Urothelium cell line (cell line): ENCODE measurements around the gene ZNF385D.

ENCODE experiments used
- DNase-seq: peaks from one replicate; pipeline ENCODE4 v3.0.0; 2011; ENCODE audit warnings: low spot score, mixed read lengths
- FAIRE-seq: peaks from 2 replicates; lab custom pipeline; 2011; peaks lifted over from hg19 to GRCh38; lab: Jason Lieb, UNC

Gene ZNF385D

DNA sequence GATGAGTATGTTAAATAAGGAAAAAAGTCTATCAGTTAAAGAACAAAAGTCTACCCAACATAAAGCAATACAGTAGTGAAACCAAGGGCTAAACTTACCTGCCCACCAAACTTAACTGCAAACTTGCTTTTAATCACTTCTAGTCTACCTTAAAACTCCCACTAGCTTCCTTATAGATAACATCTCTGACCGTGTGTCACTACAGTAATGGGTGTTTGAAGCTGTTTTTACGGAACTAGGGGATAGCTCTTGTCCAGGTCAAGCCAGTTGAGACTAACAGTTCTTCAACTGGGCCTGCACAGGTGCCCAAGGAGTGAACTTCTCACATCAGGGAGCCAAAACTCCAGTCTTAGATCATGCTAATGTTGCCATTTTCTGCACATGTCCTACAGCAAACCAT is 132.3 kb downstream of the ZNF385D start:
- FAIRE-seq (no peak), DNase-seq (no peak)

DNA sequence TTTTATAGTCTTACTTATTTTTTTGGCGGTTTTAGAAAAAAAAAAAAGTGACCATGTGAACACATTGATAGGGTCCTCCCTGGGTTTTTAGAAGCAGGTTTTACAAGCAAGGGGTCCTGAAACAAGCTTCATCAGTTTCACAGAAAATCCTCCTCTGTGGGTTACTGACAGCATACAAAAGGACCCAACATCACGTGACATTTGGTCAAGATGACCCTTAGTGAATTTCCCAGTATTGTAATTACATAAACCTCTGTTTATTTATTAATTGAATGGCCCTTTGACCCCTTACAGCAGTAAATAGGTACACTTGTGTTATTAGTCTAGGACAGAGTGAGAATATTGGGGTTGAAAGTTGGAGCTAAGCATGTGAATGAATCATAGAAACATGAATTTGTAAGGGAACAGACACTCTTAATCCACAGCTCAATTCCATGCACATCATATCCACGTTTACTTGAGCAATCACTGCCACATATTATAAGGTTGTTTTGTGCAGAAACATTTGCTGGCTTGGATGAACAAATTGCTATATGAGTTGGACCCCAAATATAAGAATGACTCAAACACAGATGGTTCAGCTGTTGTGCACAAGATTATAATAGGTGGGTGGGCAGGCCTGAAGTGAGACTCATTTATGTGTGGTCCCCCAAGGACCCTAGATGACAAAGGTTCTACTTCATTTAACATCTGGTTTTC is 137.5 kb downstream of the ZNF385D start:
- DNase-seq: no peak
- FAIRE-seq: no peak

DNA sequence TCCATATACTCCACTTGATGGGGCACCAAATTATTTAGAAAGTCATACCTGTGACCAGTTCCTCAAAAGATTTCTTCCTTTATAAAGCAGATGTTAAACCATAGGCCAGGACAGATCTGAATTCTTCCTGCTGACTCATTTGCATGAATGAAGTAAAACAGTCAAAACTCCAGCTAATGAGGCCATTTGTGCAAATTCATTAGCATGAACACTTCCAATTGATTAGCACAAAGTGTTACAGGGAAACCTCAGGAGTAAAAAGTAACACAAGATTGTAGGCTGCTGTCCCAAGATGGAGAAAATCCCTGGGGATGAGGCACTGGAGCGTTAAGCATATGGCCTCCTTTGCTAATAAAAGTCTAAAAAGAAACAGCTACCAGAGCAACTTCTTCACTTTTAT is 149.8 kb downstream of the ZNF385D start:
- no peak for DNase-seq
- FAIRE-seq: no peak

- no peak for DNase-seq
- no peak for FAIRE-seq
Measured at GRCh38 chr3:21599890-21600289, 151.1 kb downstream of the ZNF385D start.

GRCh38 chr3:21592828-21593227 is 158.2 kb downstream of the ZNF385D start:
- DNase-seq: no peak
- FAIRE-seq: no peak

DNA sequence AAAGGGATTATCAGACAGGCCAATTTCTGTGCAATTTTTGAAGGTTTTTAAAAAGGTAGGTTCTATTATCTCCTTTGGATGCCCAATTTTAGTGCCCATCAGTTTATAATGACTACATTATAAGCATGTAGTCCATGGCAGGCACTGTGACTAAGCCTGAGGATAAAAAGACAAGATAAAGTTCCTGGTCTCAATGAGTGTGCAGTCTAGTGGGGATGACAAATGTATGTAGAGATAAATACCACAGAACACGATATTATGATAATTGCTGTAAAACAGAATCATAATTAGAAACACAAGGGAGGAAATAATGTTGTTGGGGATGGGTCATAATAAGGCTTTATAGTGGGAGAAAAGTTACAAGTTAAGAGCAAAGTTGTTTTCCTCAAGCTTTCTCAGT is 163.1 kb downstream of the ZNF385D start:
- no peak for DNase-seq
- FAIRE-seq: no peak

DNA sequence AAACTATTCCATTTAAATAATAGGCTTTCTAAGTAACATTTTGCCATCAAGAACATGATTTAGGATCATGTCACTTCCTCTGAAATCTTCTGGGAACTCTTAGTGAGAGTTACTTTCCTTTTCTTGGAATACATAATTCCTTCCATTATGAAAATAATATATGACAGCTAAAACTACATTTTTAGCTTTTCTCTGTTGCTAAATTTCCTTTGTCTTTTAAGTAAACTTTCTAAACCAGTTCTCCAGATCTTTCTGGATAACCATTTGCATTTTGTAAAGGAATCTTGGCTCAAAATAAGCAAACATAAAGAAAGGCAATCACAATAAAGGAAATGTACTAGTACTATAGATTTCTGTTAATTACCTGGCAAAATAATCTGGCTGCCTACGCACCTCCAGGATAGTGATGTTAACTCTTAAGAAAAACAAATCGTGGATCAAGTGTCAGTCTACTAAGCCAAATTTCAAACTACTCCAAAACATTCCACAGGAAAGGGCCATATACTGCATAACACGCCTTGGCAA is 165.7 kb downstream of the ZNF385D start:
- no peak for DNase-seq
- no peak for FAIRE-seq

DNA sequence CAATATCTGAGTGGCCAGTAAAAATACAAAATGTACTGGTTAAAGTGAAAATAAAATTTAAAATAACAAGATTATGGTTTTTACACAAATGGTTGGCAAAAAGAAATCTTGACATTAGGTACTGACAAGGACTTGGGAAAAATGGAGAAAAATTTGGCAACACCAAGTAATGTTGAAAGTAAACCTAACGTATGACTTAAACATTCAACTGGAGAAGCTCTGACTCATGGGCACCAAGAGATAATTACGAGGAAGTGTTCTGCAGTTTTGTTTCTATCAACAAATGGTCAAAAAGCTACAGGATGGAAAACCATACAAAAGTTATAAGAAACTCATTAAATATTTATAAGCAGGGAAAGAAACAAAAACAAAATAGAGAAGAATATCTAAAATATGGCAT is 177.7 kb downstream of the ZNF385D start:
- FAIRE-seq (no peak), DNase-seq (no peak)

DNA sequence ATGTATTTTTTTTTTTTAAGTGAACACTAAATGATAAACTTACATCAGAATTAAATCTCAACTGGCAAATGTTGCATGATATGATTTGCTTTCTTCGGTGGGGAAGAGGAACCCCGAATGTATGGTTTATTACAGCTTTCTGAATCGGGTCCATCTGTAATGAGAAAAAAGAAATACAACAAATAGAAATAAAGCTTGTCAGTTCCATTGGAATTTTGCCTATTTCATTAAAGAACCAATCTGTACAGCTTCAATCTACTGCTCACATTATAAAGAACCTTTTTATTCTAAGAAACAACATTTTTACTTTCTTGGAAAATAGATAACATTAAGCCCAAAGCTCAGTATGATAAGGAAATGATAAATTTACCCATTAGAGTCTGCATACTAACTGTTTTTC is 186.5 kb downstream of the ZNF385D start:
- FAIRE-seq (no peak), DNase-seq (no peak)

DNA sequence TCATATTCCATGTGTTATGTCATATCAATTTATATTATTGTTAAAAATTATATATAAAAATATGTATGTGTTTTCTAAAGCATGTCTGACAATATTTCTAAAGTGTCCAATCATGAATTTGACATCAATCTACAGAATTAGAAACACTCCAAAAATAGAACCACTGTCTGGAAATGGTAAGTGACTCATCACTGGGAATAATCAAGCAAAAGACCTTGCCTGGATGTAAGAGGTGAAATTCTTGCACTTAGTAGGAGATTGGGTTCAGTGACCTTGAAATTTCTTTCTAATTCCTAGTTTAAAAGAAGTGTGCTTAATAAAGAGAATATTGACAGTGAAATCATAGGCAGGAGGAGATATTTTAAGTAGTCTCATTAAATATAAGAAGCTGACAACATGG is 188.8 kb downstream of the ZNF385D start:
- DNase-seq (no peak), FAIRE-seq (no peak)

DNA sequence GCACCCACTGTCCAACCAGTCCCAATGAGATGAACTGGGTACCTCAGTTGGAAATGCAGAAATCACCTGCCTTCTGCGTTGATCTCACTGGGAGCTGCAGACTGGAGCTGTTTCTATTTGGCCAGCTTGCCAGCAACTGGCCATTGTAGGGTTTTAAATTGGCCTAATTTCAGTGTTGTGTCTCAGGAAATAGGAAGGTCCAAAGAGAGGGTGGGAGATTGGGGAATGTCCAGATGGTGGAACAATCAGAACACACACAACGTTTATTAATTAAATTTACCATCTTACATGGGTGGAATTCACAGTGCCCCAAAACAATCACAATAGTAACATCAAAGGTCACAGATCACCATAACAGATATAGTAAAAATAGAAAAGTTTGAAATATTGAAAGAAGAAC is 189.5 kb downstream of the ZNF385D start:
- no peak for DNase-seq
- FAIRE-seq: no peak

DNA sequence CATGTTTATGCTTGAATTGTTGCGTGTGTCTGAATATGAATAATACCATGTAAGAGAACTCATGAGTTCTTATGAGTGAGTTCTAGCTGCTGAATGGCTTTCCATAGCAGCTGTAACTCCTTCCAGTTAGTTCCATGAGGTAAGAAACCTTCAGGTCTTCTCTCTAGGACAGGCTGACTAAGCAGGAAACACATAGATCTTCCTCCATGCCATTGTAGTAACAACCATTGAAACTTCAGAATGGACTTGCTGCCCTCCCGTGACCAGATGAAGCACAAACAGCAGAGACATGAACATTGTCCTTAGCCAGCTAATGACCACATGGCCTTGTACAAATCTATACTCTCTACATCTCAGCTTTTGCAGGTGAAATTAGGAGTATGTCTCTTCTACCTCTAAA is 200.0 kb downstream of the ZNF385D start:
- FAIRE-seq: no peak
- peak; percentile 2 for DNase-seq

DNA sequence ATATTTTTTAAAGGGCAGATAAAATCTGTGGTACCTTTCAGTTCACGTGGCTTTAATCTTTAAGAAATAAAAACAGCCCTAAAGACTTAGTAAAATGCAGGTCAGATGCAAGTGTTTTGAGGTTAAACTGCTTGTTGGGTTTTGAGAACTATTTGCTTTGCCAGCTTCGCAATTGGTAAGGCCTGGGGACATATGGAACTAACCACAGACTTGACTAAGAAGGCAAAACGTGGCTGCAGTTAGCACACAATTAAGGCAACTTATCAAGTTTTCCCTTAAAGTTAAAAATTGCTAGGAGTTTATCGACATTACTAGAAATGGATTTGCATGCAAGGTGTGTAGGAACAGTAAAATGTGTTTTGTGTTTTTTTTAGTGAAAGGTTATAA is 206.9 kb downstream of the ZNF385D start:
- DNase-seq (no peak), FAIRE-seq (no peak)

DNA sequence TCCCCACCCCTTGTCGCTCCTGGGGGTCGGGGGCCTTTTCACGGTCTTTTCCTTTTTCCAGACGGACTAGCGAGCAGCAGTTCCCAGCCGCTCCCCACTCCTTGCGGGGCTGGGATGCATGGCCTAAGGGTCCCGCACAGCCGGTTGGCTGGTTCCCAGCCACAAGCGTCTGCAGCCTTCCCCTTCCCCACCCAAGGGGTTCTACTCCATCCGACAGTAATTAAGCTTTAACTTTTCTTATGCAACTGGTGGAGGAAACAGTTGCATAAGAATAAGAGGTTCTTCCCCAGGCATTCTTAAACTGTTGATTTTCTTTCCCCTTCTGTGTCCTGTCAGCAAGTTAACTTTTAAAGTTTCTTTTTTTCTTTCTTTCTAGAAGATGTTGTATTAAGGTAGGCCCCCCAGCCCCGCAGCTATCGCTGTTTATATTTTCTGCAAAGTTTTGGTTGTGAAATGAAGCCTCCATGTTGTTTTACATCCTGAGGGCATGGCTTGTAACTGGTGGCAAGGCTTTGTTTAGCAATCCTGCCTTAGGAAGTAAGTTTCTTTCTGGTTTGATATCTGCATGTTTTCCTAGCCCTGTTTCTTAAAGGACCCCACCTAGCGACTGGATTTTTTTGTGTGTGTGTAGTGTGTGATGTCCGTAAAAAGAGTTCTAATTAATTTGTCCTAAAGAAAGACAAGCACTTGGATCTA is 207.5 kb downstream of the ZNF385D start:
- no peak for FAIRE-seq
- DNase-seq: no peak

DNA sequence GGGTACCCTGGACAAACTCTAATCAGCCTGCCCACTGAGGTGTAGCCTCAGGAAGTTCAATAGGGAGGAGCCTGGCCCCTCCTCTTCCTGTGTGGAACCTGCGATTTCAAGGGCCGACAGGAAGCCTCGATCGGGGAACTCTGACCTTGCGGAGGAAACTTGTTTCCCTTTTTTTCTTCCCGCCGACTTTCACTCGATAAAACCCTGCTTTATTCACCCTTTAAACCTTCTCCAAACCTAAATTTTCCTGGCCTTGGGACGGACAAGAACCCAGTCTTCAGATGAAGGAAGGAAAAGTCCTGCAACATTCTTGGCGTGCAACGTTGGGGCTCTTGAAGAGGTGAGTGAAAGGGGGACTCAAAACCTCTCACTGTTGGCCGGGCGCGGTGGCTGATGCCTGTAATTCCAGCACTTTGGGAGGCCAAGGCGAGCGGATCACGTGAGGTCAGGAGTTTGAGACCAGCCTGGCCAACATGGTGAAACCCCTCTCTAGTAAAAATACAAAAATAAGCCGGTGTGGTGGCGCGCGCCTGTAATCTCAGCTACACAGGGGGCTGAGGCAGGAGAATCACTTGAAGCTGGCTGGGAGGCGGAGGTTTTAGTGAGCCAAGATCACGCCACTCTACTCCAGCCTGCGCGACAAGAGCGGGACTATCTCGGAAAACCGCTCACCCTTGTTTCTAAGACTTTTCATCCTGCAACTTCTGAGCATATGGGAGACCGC is 208.2 kb downstream of the ZNF385D start:
- no peak for FAIRE-seq
- no peak for DNase-seq

DNA sequence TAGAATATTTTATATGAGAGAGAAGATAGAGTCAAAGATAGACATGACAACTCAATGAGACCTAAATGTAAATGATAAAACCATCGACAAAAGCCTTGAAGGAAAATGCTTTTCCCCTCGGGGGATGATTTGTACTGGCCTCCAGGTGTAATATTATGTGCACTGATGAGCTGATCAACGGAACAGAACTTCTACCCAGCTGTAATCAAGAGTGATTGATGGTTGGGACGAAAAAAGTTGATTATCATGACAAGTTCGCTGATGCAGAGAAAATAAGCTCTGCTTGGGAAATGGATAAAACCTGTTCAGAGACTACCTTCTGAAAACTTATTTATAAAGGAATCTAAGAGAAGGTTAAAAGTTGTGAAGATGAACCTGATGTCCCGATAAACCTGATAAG is 210.7 kb downstream of the ZNF385D start:
- FAIRE-seq: no peak
- DNase-seq: no peak

GRCh38 chr3:21534462-21534861 is 216.5 kb downstream of the ZNF385D start:
- DNase-seq (no peak), FAIRE-seq (no peak)

GRCh38 chr3:21533002-21533401 is 218.0 kb downstream of the ZNF385D start:
- no peak for DNase-seq
- no peak for FAIRE-seq

GRCh38 chr3:21531909-21532308 is 219.1 kb downstream of the ZNF385D start:
- no peak for DNase-seq
- FAIRE-seq: peak; percentile 13

DNA sequence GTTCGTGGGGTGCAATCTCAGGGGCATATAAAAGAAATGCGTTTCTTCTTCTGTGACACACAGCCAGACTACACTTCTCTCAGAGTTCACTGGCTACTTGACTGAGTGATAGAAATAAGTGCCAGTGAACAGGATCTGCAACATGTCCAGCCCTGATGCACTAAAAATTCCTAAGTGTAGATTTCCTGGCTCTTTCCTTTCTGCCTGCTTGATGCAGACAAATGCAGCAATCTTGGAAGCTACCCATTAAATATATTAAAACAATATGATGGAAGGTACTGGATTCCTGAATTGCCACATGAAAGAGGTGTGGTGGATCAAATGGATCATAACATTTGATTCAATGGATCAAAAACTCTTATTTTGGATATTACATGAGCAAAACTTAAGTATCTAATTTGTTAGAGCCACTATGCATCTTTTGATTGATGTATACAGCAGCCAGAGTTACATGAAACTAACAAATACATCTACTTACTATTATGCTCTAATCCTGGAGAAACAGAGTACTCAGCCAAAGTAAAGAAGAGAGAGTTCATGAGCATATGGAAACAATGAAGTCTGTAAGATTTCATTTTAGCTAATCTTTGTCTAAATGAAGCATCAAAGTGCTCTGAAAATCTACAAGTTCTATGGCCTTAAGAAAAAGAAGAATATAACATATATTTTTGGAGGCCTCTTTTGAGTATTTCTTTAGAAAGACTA is 222.6 kb downstream of the ZNF385D start:
- no peak for DNase-seq
- no peak for FAIRE-seq

DNA sequence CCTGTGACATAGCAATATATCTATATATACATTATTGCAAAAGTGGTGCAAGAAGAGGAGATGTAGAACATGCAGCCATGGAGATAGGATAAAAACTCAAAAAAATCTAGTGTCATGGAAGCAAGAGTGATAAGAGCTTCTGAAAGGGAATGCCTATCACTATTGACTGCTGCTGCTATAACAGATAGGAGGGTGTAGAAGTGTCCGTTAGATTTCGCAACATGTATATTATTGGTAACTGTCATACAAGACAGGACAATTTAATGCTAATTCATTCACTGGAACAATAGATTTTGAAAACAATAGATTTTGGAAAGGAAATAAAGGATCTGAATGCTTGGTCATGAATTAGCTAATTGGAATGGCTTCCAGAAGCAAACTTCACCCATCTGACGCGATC is 224.5 kb downstream of the ZNF385D start:
- DNase-seq: no peak
- no peak for FAIRE-seq
